Activated T-helper 17 cell treated with anti-CD3 and anti-CD28 coated beads, Interleukin-2, amount 50 U/mL, for 72 hours (primary cell): ENCODE measurements around the gene MGRN1. TPM values are rescaled to one million over a fixed set of nuclear protein-coding genes. Genes with fewer than 3 reads are reported as not detected.

Source experiments
- ATAC-seq: fragments of 150-1000 bp; cut with Tn5 transposase; replicated peaks from 2 replicates; pipeline ENCODE4 v1.10.0; 2021; ENCODE audit warnings: mild to moderate bottlenecking, moderate library complexity
- H3K27ac Mint-ChIP-seq: one replicate; pipeline ENCODE4 v1.8.0; 2022; ENCODE audit warnings: mixed read lengths
- H3K27me3 Mint-ChIP-seq: one replicate; pipeline ENCODE4 v1.8.0; 2022; ENCODE audit warnings: mixed read lengths
- H3K36me3 Mint-ChIP-seq: one replicate; pipeline ENCODE4 v1.8.0; 2022; ENCODE audit warnings: low read depth, mild to moderate bottlenecking, mixed read lengths
- H3K4me1 Mint-ChIP-seq: one replicate; pipeline ENCODE4 v1.8.0; 2022; ENCODE audit warnings: mixed read lengths
- H3K4me3 Mint-ChIP-seq: one replicate; pipeline ENCODE4 v1.8.0; 2022; ENCODE audit warnings: mild to moderate bottlenecking, mixed read lengths
- H3K9me3 Mint-ChIP-seq: one replicate; pipeline ENCODE4 v1.8.0; 2022; ENCODE audit warnings: mixed read lengths
- total RNA-seq, 2 donors: library from RNA; stranded (reverse); gene quantifications; one replicate each; pipeline ENCODE4 v1.2.3, GENCODE V29; 2022

Gene MGRN1
- total RNA-seq, 2 donors from 2014 or later = 63.5 to 66.3 TPM

- Mint-ChIP-seq H3K9me3 (no peaks in the 10 kb centered on the region), H3K27me3 (no peaks in the 10 kb centered on the region), H3K36me3 (peaks cover 30% of the 10 kb centered on the region), H3K4me3 (peak overlapping the region; percentile 99), H3K4me1 (peaks cover 21% of the 10 kb centered on the region), H3K27ac (peak overlapping the region; percentile 100)
- ATAC-seq = no peak
These were observed 1.0 kb downstream of the MGRN1 start for GRCh38 chr16:4625560-4626159.

- no peaks in the 10 kb centered on the region for H3K27me3 Mint-ChIP-seq
- ATAC-seq = peak; percentile 5
- peaks cover 3% of the 10 kb centered on the region for H3K9me3 Mint-ChIP-seq
These were observed 1.8 kb downstream of the MGRN1 start for GRCh38 chr16:4626396-4626795.

GRCh38 chr16:4628283-4628682 is 3.7 kb downstream of the MGRN1 start:
- Mint-ChIP-seq H3K4me3 (no peak overlapping the region), H3K27me3 (no peaks in the 10 kb centered on the region), H3K4me1 (peaks cover 21% of the 10 kb centered on the region), H3K9me3 (peaks cover 4% of the 10 kb centered on the region), H3K27ac (no peak overlapping the region), H3K36me3 (peaks cover 37% of the 10 kb centered on the region)
- ATAC-seq = no peak

More at GRCh38 chr16:4626396-4626795, 1.8 kb downstream of the MGRN1 start:
- H3K4me1 Mint-ChIP-seq = peaks cover 21% of the 10 kb centered on the region
- H3K36me3 Mint-ChIP-seq = peaks cover 36% of the 10 kb centered on the region
- peak overlapping the region; percentile 99 for H3K4me3 Mint-ChIP-seq
- H3K27ac Mint-ChIP-seq = peak overlapping the region; percentile 100

GRCh38 chr16:4631444-4631843 is 6.8 kb downstream of the MGRN1 start:
- Mint-ChIP-seq H3K9me3 (peaks cover 4% of the 10 kb centered on the region), H3K27me3 (no peaks in the 10 kb centered on the region), H3K4me1 (peaks cover 6% of the 10 kb centered on the region)

GRCh38 chr16:4633910-4634635 is 9.4 kb downstream of the MGRN1 start:
- H3K27ac Mint-ChIP-seq = no peak overlapping the region
- peaks cover 4% of the 10 kb centered on the region for H3K4me1 Mint-ChIP-seq
- no peak for ATAC-seq
- H3K36me3 Mint-ChIP-seq = peaks cover 35% of the 10 kb centered on the region
- no peaks in the 10 kb centered on the region for H3K27me3 Mint-ChIP-seq
- peaks cover 4% of the 10 kb centered on the region for H3K9me3 Mint-ChIP-seq
- no peak overlapping the region for H3K4me3 Mint-ChIP-seq

More at GRCh38 chr16:4631444-4631843, 6.8 kb downstream of the MGRN1 start:
- Mint-ChIP-seq H3K27ac (no peak overlapping the region), H3K36me3 (peaks cover 43% of the 10 kb centered on the region), H3K4me3 (no peak overlapping the region)
- no peak for ATAC-seq

GRCh38 chr16:4634768-4635167 is 10.1 kb downstream of the MGRN1 start:
- no peak for ATAC-seq
- Mint-ChIP-seq H3K4me3 (no peak overlapping the region), H3K36me3 (peaks cover 28% of the 10 kb centered on the region), H3K27ac (no peak overlapping the region), H3K4me1 (peaks cover 6% of the 10 kb centered on the region), H3K9me3 (peaks cover 4% of the 10 kb centered on the region), H3K27me3 (no peaks in the 10 kb centered on the region)

- ATAC-seq = no peak
- no peak overlapping the region for H3K27ac Mint-ChIP-seq
- H3K36me3 Mint-ChIP-seq = peaks cover 24% of the 10 kb centered on the region
- H3K4me1 Mint-ChIP-seq = peaks cover 15% of the 10 kb centered on the region
- H3K9me3 Mint-ChIP-seq = peaks cover 3% of the 10 kb centered on the region
- H3K27me3 Mint-ChIP-seq = no peaks in the 10 kb centered on the region
- H3K4me3 Mint-ChIP-seq = no peak overlapping the region
These were observed 11.6 kb downstream of the MGRN1 start for GRCh38 chr16:4636196-4636595.

GRCh38 chr16:4637501-4638166 is 13.0 kb downstream of the MGRN1 start:
- no peak overlapping the region for H3K4me3 Mint-ChIP-seq
- H3K27me3 Mint-ChIP-seq = no peaks in the 10 kb centered on the region
- no peak for ATAC-seq
- peaks cover 21% of the 10 kb centered on the region for H3K36me3 Mint-ChIP-seq
- peaks cover 15% of the 10 kb centered on the region for H3K4me1 Mint-ChIP-seq
- no peak overlapping the region for H3K27ac Mint-ChIP-seq
- H3K9me3 Mint-ChIP-seq = no peaks in the 10 kb centered on the region

GRCh38 chr16:4639899-4640509 is 15.4 kb downstream of the MGRN1 start:
- no peak for ATAC-seq
- Mint-ChIP-seq H3K27ac (peak overlapping the region; percentile 66), H3K27me3 (no peaks in the 10 kb centered on the region)

GRCh38 chr16:4640572-4641305 is 16.1 kb downstream of the MGRN1 start:
- peaks cover 22% of the 10 kb centered on the region for H3K36me3 Mint-ChIP-seq
- no peaks in the 10 kb centered on the region for H3K27me3 Mint-ChIP-seq
- ATAC-seq = no peak
- peak overlapping the region; percentile 67 for H3K27ac Mint-ChIP-seq
- H3K4me1 Mint-ChIP-seq = peaks cover 15% of the 10 kb centered on the region
- no peaks in the 10 kb centered on the region for H3K9me3 Mint-ChIP-seq
- H3K4me3 Mint-ChIP-seq = peak overlapping the region; percentile 10

More at GRCh38 chr16:4639899-4640509, 15.4 kb downstream of the MGRN1 start:
- Mint-ChIP-seq H3K36me3 (peaks cover 24% of the 10 kb centered on the region), H3K4me3 (no peak overlapping the region), H3K4me1 (peaks cover 15% of the 10 kb centered on the region), H3K9me3 (no peaks in the 10 kb centered on the region)

- ATAC-seq = no peak
- Mint-ChIP-seq H3K27me3 (no peaks in the 10 kb centered on the region), H3K9me3 (no peaks in the 10 kb centered on the region), H3K27ac (peak overlapping the region; percentile 67), H3K4me3 (peak overlapping the region; percentile 10), H3K4me1 (peaks cover 15% of the 10 kb centered on the region), H3K36me3 (peaks cover 16% of the 10 kb centered on the region)
These were observed 16.7 kb downstream of the MGRN1 start for GRCh38 chr16:4641306-4641687.

GRCh38 chr16:4641895-4642294 is 17.3 kb downstream of the MGRN1 start:
- no peak for ATAC-seq
- Mint-ChIP-seq H3K36me3 (peaks cover 10% of the 10 kb centered on the region), H3K4me1 (peaks cover 15% of the 10 kb centered on the region), H3K9me3 (no peaks in the 10 kb centered on the region), H3K27me3 (no peaks in the 10 kb centered on the region), H3K4me3 (no peak overlapping the region), H3K27ac (no peak overlapping the region)

- Mint-ChIP-seq H3K27ac (no peak overlapping the region), H3K27me3 (no peaks in the 10 kb centered on the region)
- no peak for ATAC-seq
These were observed 22.4 kb downstream of the MGRN1 start for GRCh38 chr16:4646773-4647643.

More at GRCh38 chr16:4646773-4647643, 22.4 kb downstream of the MGRN1 start:
- H3K9me3 Mint-ChIP-seq = no peaks in the 10 kb centered on the region
- H3K36me3 Mint-ChIP-seq = peaks cover 25% of the 10 kb centered on the region
- H3K4me3 Mint-ChIP-seq = no peak overlapping the region
- H3K4me1 Mint-ChIP-seq = peaks cover 14% of the 10 kb centered on the region
